Right atrium auricular region (tissue), 2 donors: ENCODE results near the gene ANO4. TPM values are rescaled to one million over a fixed set of nuclear protein-coding genes. Genes with fewer than 3 reads are reported as not detected.

Experiments
- DNase-seq: peaks from one replicate; pipeline ENCODE4 v3.0.0-alpha.2; 2019; ENCODE audit warnings: low spot score
- H3K27ac ChIP-seq, 2 donors: fragments of 200-600 bp; sonication (generic); 1 replicate in 1 of 2; 2 replicates in 1 of 2; pipeline ENCODE4 v1.5.1; 2016 to 2019
- H3K27me3 ChIP-seq, 2 donors: fragments of 200-600 bp; sonication (generic); one replicate each; pipeline versions ENCODE4 v1.5.1 to v1.6.0; 2017 to 2019
- H3K36me3 ChIP-seq: fragments of 200-600 bp; sonication (generic); one replicate; pipeline ENCODE4 v1.5.1; 2016
- H3K4me1 ChIP-seq, 2 donors: fragments of 200-600 bp; sonication (generic); one replicate each; pipeline versions ENCODE4 v1.5.1 to v1.6.0; 2017 to 2019
- H3K4me3 ChIP-seq, 2 donors: fragments of 200-600 bp; sonication (generic); 1 replicate in 1 of 2; 2 replicates in 1 of 2; pipeline ENCODE4 v1.5.1; 2017 to 2019; ENCODE audit warnings: mild to moderate bottlenecking in 1 of 2, moderate library complexity in 1 of 2
- H3K9me3 ChIP-seq, 2 donors: fragments of 200-600 bp; sonication (generic); one replicate each; pipeline ENCODE4 v1.5.1; 2019
- CTCF ChIP-seq, 2 donors: fragments of 200-600 bp; sonication (generic); IDR thresholded peaks; one replicate each; pipeline ENCODE4 v1.5.1; 2019; ENCODE audit warnings: antibody characterized with exemption in 2 of 2
- total RNA-seq, 2 donors: library from RNA; depleted of rRNA; stranded (reverse); fragments of >200 nt; gene quantifications; one replicate each; pipeline ENCODE4 v1.1.0, GENCODE V29; 2016

Gene ANO4
- total RNA-seq, 2 donors from 2014 or later: 0.47 TPM; not detected in 1

- Histone ChIP-seq H3K4me3 (no peak overlapping the region), H3K9me3 (no peaks in the 10 kb centered on the region), H3K27ac (no peak overlapping the region), H3K36me3 (no peaks in the 10 kb centered on the region), H3K27me3 (no peaks in the 10 kb centered on the region), H3K4me1 (no peaks in the 10 kb centered on the region)
- TF ChIP-seq CTCF (IDR thresholded peaks at IDR 0.05): no peak
- no peak for DNase-seq
These were observed 35.6 kb downstream of the ANO4 start for GRCh38 chr12:100830003-100830795.

- no peaks in the 10 kb centered on the region for H3K27me3 ChIP-seq
- no peak overlapping the region for H3K27ac ChIP-seq
- H3K4me3 ChIP-seq: no peak overlapping the region
- DNase-seq: no peak
- TF ChIP-seq CTCF (IDR thresholded peaks at IDR 0.05): no peak
- H3K9me3 ChIP-seq: no peaks in the 10 kb centered on the region
- no peaks in the 10 kb centered on the region for H3K36me3 ChIP-seq
- H3K4me1 ChIP-seq: no peaks in the 10 kb centered on the region
These were observed 38.7 kb downstream of the ANO4 start for GRCh38 chr12:100833282-100833681.

GRCh38 chr12:100840748-100841147 lies 46.2 kb downstream of the ANO4 start:
- no peak overlapping the region for H3K27ac ChIP-seq
- no peak overlapping the region for H3K4me3 ChIP-seq
- H3K36me3 ChIP-seq: no peaks in the 10 kb centered on the region
- H3K27me3 ChIP-seq: no peaks in the 10 kb centered on the region
- no peak for TF ChIP-seq CTCF (IDR thresholded peaks at IDR 0.05)
- no peaks in the 10 kb centered on the region for H3K9me3 ChIP-seq
- no peak for DNase-seq
- H3K4me1 ChIP-seq: no peaks in the 10 kb centered on the region

- no peaks in the 10 kb centered on the region for H3K27me3 ChIP-seq
- no peak overlapping the region for H3K27ac ChIP-seq
- TF ChIP-seq CTCF (IDR thresholded peaks at IDR 0.05): no peak
- DNase-seq: no peak
- H3K9me3 ChIP-seq: no peaks in the 10 kb centered on the region
- no peaks in the 10 kb centered on the region for H3K4me1 ChIP-seq
- no peaks in the 10 kb centered on the region for H3K36me3 ChIP-seq
- H3K4me3 ChIP-seq: no peak overlapping the region
These were observed 47.6 kb downstream of the ANO4 start for GRCh38 chr12:100842156-100842555.

- no peak overlapping the region for H3K4me3 ChIP-seq
- no peaks in the 10 kb centered on the region for H3K36me3 ChIP-seq
- H3K9me3 ChIP-seq: no peaks in the 10 kb centered on the region
- H3K4me1 ChIP-seq: no peaks in the 10 kb centered on the region
- no peak for DNase-seq
- TF ChIP-seq CTCF (IDR thresholded peaks at IDR 0.05): no peak
- H3K27ac ChIP-seq: no peak overlapping the region
- H3K27me3 ChIP-seq: no peaks in the 10 kb centered on the region
These were observed 48.5 kb downstream of the ANO4 start for GRCh38 chr12:100843061-100843460.

GRCh38 chr12:100845095-100845494 lies 50.5 kb downstream of the ANO4 start:
- TF ChIP-seq CTCF (IDR thresholded peaks at IDR 0.05): no peak
- H3K4me1 ChIP-seq: no peaks in the 10 kb centered on the region
- H3K27me3 ChIP-seq: no peaks in the 10 kb centered on the region
- H3K4me3 ChIP-seq: no peak overlapping the region
- no peak for DNase-seq
- no peaks in the 10 kb centered on the region for H3K9me3 ChIP-seq
- no peak overlapping the region for H3K27ac ChIP-seq
- no peaks in the 10 kb centered on the region for H3K36me3 ChIP-seq
